Endothelial cell of umbilical vein (primary cell): ENCODE measurements around the gene SLC25A41. TPM values are rescaled to one million over a fixed set of nuclear protein-coding genes. Genes with fewer than 3 reads are reported as not detected.
"Not testable (repeated sequence)": the region's sequence is repeated elsewhere in the genome, so short reads cannot be mapped to it uniquely, and the experiment has no call there.

Experiments used
- BruUV-seq: library from RNA; stranded (reverse); fragments of 400-500 nt; replicated peaks from 2 replicates; lab custom pipeline; 2021; lab: Mats Ljungman, UMichigan
- CTCF ChIA-PET: fragments of 300-600, 350-600 bp; sonication (Branson Sonifier 250); formaldehyde crosslinking; loops from one replicate; lab custom pipeline; 2021; ENCODE audit warnings: antibody characterized with exemption, inconsistent platforms; lab: Charles Lee
- POLR2A ChIA-PET: fragments of 300-600, 350-600 bp; sonication (Branson Sonifier 250); formaldehyde crosslinking; loops from one replicate; lab custom pipeline; 2021; ENCODE audit warnings: antibody characterized with exemption, inconsistent platforms; lab: Charles Lee
- DNase-seq: peaks from one replicate; pipeline ENCODE4 v3.0.0-alpha.2; 2011; ENCODE audit warnings: low read depth, low spot score
- FAIRE-seq: peaks from 2 replicates; lab custom pipeline; 2011; peaks lifted over from hg19 to GRCh38; lab: Jason Lieb, UNC
- H2AFZ ChIP-seq: 2 replicates; pipeline ENCODE4 v1.6.0; 2012; ENCODE audit warnings: low read depth, low read length, control low read depth, inconsistent platforms
- H3K27ac ChIP-seq: 2 replicates; pipeline ENCODE4 v1.5.1; 2011; ENCODE audit warnings: low read depth, mild to moderate bottlenecking, control low read depth, low read length, moderate library complexity; ENCODE audit not compliant: insufficient read depth
- H3K27me3 ChIP-seq, 2 experiments: 2 replicates each; pipeline versions ENCODE4 v1.6.0 to v1.6.1; 2011; ENCODE audit warnings: low read length in 2 of 2, mixed read lengths in 1 of 2; ENCODE audit not compliant: control insufficient read depth in 2 of 2, insufficient read depth in 2 of 2
- H3K36me3 ChIP-seq, 2 experiments: 2 replicates in 1 of 2; 3 replicates in 1 of 2; pipeline ENCODE4 v1.5.1; 2011; ENCODE audit warnings: low read length in 2 of 2, mild to moderate bottlenecking in 1 of 2, moderate library complexity in 1 of 2; ENCODE audit not compliant: control insufficient read depth in 2 of 2, insufficient read depth in 2 of 2; ENCODE audit errors: extremely low read depth in 1 of 2
- H3K4me1 ChIP-seq: 3 replicates; pipeline ENCODE4 v1.5.1; 2011; ENCODE audit warnings: mild to moderate bottlenecking, low read length; ENCODE audit not compliant: control insufficient read depth, insufficient read depth; ENCODE audit errors: extremely low read depth
- H3K4me2 ChIP-seq: 2 replicates; pipeline ENCODE4 v1.6.1; 2011; ENCODE audit warnings: low read length, control low read depth, mixed read lengths; ENCODE audit not compliant: insufficient read depth
- H3K4me3 ChIP-seq, 3 experiments: fragments of 200-600 bp in 1 of 3; sonication (generic), shearing (Covaris generic) in 1 of 3; replicated peaks in 1 of 3; 2 replicates each; pipeline ENCODE4 v1.5.1; 2011 to 2016; ENCODE audit warnings: control low read depth in 3 of 3, low read length in 3 of 3, mild to moderate bottlenecking in 2 of 3, inconsistent platforms in 1 of 3, low read depth in 1 of 3, moderate library complexity in 1 of 3; ENCODE audit not compliant: insufficient read depth in 1 of 3
- H3K79me2 ChIP-seq: 2 replicates; pipeline ENCODE4 v1.6.0; 2012; ENCODE audit warnings: low read length, inconsistent platforms; ENCODE audit not compliant: control insufficient read depth, insufficient read depth
- H3K9ac ChIP-seq: replicated peaks from 2 replicates; pipeline ENCODE3; 2011; ENCODE audit warnings: low read length, control low read depth; ENCODE audit not compliant: insufficient read depth; ENCODE audit errors: extremely low read depth
- H3K9me1 ChIP-seq: replicated peaks from 3 replicates; pipeline ENCODE4 v1.6.0; 2011; ENCODE audit warnings: mild to moderate bottlenecking, low read length; ENCODE audit not compliant: control insufficient read depth, insufficient read depth; ENCODE audit errors: extremely low read depth
- H3K9me3 ChIP-seq: replicated peaks from 2 replicates; pipeline ENCODE4 v1.5.1; 2012; ENCODE audit warnings: low read length, inconsistent platforms; ENCODE audit not compliant: control insufficient read depth, insufficient read depth
- H4K20me1 ChIP-seq: replicated peaks from 2 replicates; pipeline ENCODE3; 2011; ENCODE audit warnings: mild to moderate bottlenecking, low read length; ENCODE audit not compliant: control insufficient read depth, insufficient read depth; ENCODE audit errors: extremely low read depth
- EZH2 ChIP-seq: IDR thresholded peaks from 2 replicates; pipeline ENCODE4 v1.6.1; 2012; ENCODE audit warnings: borderline replicate concordance, low read depth, mild to moderate bottlenecking, moderate library complexity, low read length, inconsistent platforms; ENCODE audit not compliant: severe bottlenecking
- FOS ChIP-seq: IDR thresholded peaks from 2 replicates; pipeline ENCODE4 v1.6.1; 2011; ENCODE audit warnings: mild to moderate bottlenecking, low read length, moderate library complexity, borderline replicate concordance; ENCODE audit not compliant: insufficient read depth
- GATA2 ChIP-seq: IDR thresholded peaks from 2 replicates; pipeline ENCODE4 v1.7.0; 2011; ENCODE audit warnings: low read depth, mild to moderate bottlenecking, moderate library complexity, mixed read lengths, low read length; ENCODE audit not compliant: insufficient read length, insufficient read depth
- JUN ChIP-seq: IDR thresholded peaks from 2 replicates; pipeline ENCODE4 v1.6.1; 2011; ENCODE audit warnings: borderline replicate concordance, low read depth; ENCODE audit not compliant: insufficient read length, insufficient read depth
- MYC ChIP-seq: IDR thresholded peaks from one replicate; pipeline ENCODE4 v1.6.1; 2011; ENCODE audit warnings: mild to moderate bottlenecking, low read depth, low read length
- POLR2A ChIP-seq: IDR thresholded peaks from 2 replicates; pipeline ENCODE4 v1.6.1; 2012; ENCODE audit warnings: low read depth, mild to moderate bottlenecking, control low read depth, low read length
- POLR2AphosphoS5 ChIP-seq: IDR thresholded peaks from 2 replicates; pipeline ENCODE4 v1.6.1; 2012; ENCODE audit warnings: low read depth, mild to moderate bottlenecking, control low read depth, low read length, moderate library complexity; ENCODE audit not compliant: insufficient read depth
- dilution Hi-C: fragments of 300-500 bp; cut with MboI; formaldehyde crosslinking; loops from one replicate; pipeline ENCODE4 v1.15.0; 2019; ENCODE audit warnings: low sequenced_read_pairs; ENCODE audit not compliant: extremely low pct_ligation_motif_present
- intact Hi-C: fragments of 100-400 bp; cut with micrococcal nuclease; formaldehyde crosslinking; loops from one replicate; pipeline ENCODE4 v1.10.0; 2022
- polyA plus RNA-seq, 4 experiments: library from polyadenylated mRNA; depleted of rRNA in 3 of 4; stranded (reverse) in 3 of 4; unstranded in 1 of 4; fragments of >200 nt; gene quantifications; 2 replicates each; pipeline versions ENCODE4 v1.2.1 to v1.2.3, GENCODE V29; 2011 to 2012; ENCODE audit warnings: missing spikeins in 1 of 4
- total RNA-seq: library from RNA; stranded (reverse); gene quantifications from 2 replicates; pipeline ENCODE4 v1.2.3, GENCODE V29; 2021
- TF ChIP-seq, protein P1 (sequence below), 2 donors: IDR thresholded peaks; 1 replicate in 1 of 2; 2 replicates in 1 of 2; pipeline ENCODE4 v1.5.1; 2011; ENCODE audit warnings: low read length in 2 of 2, mild to moderate bottlenecking in 2 of 2, moderate library complexity in 2 of 2, control low read depth in 1 of 2, inconsistent platforms in 1 of 2, low read depth in 1 of 2; ENCODE audit not compliant: insufficient read depth in 1 of 2; ENCODE audit errors: extremely low read depth in 1 of 2
- TF ChIP-seq, protein P2 (sequence below): IDR thresholded peaks from 2 replicates; pipeline ENCODE4 v1.6.1; 2011; ENCODE audit not compliant: insufficient read depth, insufficient read length

SLC25A41 gene
- total and polyA plus RNA-seq, 2 donors (not counting 3 experiments of a cell fraction or from before 2014, with no cell fraction given): 0.21 TPM; not detected in 1

DNA sequence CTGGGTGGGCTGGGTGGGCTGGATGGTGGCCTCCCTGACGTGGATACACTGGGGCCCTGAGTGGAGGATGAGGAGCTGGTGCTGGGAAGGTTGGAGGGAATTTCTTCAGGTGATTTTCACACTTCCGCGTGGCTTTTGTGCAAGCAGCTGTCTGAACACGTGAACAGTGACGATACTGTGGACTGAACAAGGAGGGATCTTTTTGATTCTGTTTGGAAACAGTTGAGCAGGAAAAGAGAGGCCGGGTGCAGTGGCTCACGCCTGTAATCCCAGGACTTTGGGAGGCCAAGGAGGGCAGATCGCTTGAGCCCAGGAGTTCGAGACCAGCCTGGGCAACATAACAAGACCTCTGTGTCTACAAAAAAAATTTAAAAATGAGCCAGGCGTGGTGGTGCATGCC lies 31.5 kb downstream of the SLC25A41 start:
- intact Hi-C loops (no loop called here), dilution Hi-C loops (no loop called here)
- no TSS peak for BruUV-seq
- H3K36me3 ChIP-seq: no peaks in the 10 kb centered on the region
- H3K4me1 ChIP-seq: no peaks in the 10 kb centered on the region
- no peak overlapping the region for H3K9ac ChIP-seq
- ChIA-PET CTCF (no interaction called here), POLR2A (no interaction called here)
- no peaks in the 10 kb centered on the region for H3K9me3 ChIP-seq
- no peaks in the 10 kb centered on the region for H3K79me2 ChIP-seq
- no peaks in the 10 kb centered on the region for H3K9me1 ChIP-seq
- TF ChIP-seq, protein P1, sequence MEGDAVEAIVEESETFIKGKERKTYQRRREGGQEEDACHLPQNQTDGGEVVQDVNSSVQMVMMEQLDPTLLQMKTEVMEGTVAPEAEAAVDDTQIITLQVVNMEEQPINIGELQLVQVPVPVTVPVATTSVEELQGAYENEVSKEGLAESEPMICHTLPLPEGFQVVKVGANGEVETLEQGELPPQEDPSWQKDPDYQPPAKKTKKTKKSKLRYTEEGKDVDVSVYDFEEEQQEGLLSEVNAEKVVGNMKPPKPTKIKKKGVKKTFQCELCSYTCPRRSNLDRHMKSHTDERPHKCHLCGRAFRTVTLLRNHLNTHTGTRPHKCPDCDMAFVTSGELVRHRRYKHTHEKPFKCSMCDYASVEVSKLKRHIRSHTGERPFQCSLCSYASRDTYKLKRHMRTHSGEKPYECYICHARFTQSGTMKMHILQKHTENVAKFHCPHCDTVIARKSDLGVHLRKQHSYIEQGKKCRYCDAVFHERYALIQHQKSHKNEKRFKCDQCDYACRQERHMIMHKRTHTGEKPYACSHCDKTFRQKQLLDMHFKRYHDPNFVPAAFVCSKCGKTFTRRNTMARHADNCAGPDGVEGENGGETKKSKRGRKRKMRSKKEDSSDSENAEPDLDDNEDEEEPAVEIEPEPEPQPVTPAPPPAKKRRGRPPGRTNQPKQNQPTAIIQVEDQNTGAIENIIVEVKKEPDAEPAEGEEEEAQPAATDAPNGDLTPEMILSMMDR (IDR thresholded peaks at IDR 0.05; ENCODE audit: extremely low read depth in 1 of 2, insufficient read depth in 1 of 2, low read depth in 1 of 2, low read length in 2 of 2): no peak
- no peak for TF ChIP-seq JUN
- TF ChIP-seq GATA2: no peak
- TF ChIP-seq FOS: no peak
- no peak for TF ChIP-seq POLR2AphosphoS5
- no peak for TF ChIP-seq MYC
- TF ChIP-seq, protein P2, sequence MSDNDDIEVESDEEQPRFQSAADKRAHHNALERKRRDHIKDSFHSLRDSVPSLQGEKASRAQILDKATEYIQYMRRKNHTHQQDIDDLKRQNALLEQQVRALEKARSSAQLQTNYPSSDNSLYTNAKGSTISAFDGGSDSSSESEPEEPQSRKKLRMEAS: no peak
- TF ChIP-seq POLR2A: no peak
- TF ChIP-seq EZH2: no peak
- no peaks in the 10 kb centered on the region for H4K20me1 ChIP-seq
- H2AFZ ChIP-seq: no peak overlapping the region
- no peak overlapping the region for H3K4me2 ChIP-seq
- FAIRE-seq (no peak), DNase-seq (no peak)
- no peak overlapping the region for H3K27ac ChIP-seq
- no peak overlapping the region for H3K4me3 ChIP-seq
- H3K27me3 ChIP-seq: no peaks in the 10 kb centered on the region

DNA sequence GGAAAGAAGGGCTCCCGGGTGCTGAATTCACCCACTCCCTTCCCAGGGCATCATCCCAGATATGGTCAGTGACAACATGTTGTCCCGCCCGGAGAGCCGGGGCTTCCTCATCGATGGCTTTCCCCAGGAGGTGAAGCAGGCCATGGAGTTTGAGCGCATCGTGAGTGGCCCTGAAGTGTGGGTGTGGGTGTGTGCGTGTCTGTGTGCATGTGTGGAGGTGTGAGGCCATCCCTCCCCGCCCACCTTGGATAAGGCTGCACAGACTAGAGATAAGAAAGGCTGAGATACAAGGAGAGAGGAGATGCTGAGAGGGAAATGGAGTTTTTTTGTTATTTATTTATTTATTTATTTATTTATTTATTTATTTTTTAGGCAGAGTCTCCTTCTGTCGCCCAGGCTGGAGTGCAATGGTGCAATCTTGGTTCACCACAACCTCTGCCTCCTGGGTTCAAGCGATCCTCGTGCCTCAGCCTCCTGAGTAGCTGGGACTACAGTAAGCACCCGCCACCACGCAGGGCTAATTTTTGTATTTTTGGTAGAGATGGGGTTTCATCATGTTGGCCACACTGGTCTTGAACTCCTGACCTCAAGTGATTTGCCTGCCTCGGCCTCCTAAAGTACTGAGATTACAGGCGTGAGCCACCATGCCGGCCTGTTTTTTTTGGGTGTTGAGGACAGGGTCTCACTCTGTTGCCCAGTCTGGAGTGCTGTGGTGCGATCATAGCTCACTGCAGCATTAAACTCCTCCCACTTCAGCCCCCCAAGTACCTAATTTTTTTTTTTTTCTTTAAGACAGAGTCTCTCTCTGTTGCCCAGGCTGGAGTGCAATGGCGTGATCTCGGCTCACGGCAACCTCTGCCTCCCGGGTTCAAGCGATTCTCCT lies 33.3 kb downstream of the SLC25A41 start:
- POLR2A ChIA-PET: interaction anchor here (0.7 kb wide), 1 partner anchor 92 kb away, joined by 3 read pairs; no protein-coding TSS in a partner anchor
- H3K9ac ChIP-seq, H3K27me3 ChIP-seq, H3K9me1 ChIP-seq, H3K4me1 ChIP-seq, H3K27ac ChIP-seq, DNase-seq, H4K20me1 ChIP-seq, H3K79me2 ChIP-seq, FAIRE-seq, BruUV-seq, H3K4me3 ChIP-seq, H2AFZ ChIP-seq, CTCF ChIA-PET, H3K36me3 ChIP-seq, H3K9me3 ChIP-seq, dilution Hi-C loops, intact Hi-C loops, H3K4me2 ChIP-seq: not testable (repeated sequence)
